HepG2 (cell line): ENCODE results near the gene UBE2J1. TPM values are rescaled to one million over a fixed set of nuclear protein-coding genes. Genes with fewer than 3 reads are reported as not detected.

Experiments
- ATAC-seq: fragments of 200-7000 bp; cut with Tn5 transposase; 3 replicates; pipeline ENCODE4 v1.9.1; 2020; ENCODE audit warnings: mild to moderate bottlenecking, moderate library complexity
- Bru-seq: library from RNA; stranded (reverse); fragments of 400-500 nt; gene quantifications from one replicate; lab custom pipeline; 2021; lab: Mats Ljungman, UMichigan
- BruChase-seq, 2 experiments: library from RNA; stranded (reverse); fragments of 400-500 nt; gene quantifications; one replicate each; lab custom pipeline; 2021; lab: Mats Ljungman, UMichigan
- BruUV-seq: library from RNA; stranded (reverse); fragments of 400-500 nt; replicated peaks from 2 replicates; lab custom pipeline; 2021; lab: Mats Ljungman, UMichigan
- CTCF ChIA-PET: fragments of 300-600 bp; formaldehyde crosslinking; extraction: SDS; loops from one replicate; lab custom pipeline; 2021; ENCODE audit warnings: low total read pairs, inconsistent platforms, low intra/inter-chr PET ratio; lab: Yijun Ruan, JAX
- POLR2A ChIA-PET: fragments of 350-600 bp; sonication (Branson Sonifier 250); formaldehyde crosslinking; loops from one replicate; lab custom pipeline; 2020; ENCODE audit warnings: antibody characterized with exemption, inconsistent platforms; lab: Yijun Ruan, JAX
- DNase-seq: peaks from one replicate; pipeline ENCODE4 v3.0.0-alpha.2; 2015; ENCODE audit warnings: low spot score
- FAIRE-seq: peaks from 3 replicates; lab custom pipeline; 2011; peaks lifted over from hg19 to GRCh38; lab: Jason Lieb, UNC
- H2AFZ ChIP-seq: one replicate; pipeline ENCODE4 v1.6.1; 2011; ENCODE audit warnings: low read length, inconsistent platforms
- H3K27ac ChIP-seq: fragments of 300-600 bp; 3 replicates; pipeline ENCODE4 v1.8.0; 2011; ENCODE audit warnings: mixed run types, mild to moderate bottlenecking, mixed read lengths, low read length, inconsistent platforms; ENCODE audit not compliant: insufficient read depth; ENCODE audit errors: extremely low read length
- H3K27me3 ChIP-seq, 2 experiments: fragments of 200-600 bp in 1 of 2; 2 replicates in 1 of 2; 3 replicates in 1 of 2; pipeline versions ENCODE4 v1.6.0 to v1.8.0; 2011; ENCODE audit warnings: low read length in 2 of 2, mild to moderate bottlenecking in 2 of 2, moderate library complexity in 2 of 2, inconsistent platforms in 1 of 2; ENCODE audit not compliant: insufficient read depth in 2 of 2, control insufficient read depth in 1 of 2
- H3K36me3 ChIP-seq, 2 experiments: fragments of 200-600 bp in 1 of 2; replicated peaks in 1 of 2; 2 replicates in 1 of 2; 3 replicates in 1 of 2; pipeline versions ENCODE4 v1.5.1 to v1.8.0; 2011; ENCODE audit warnings: low read length in 2 of 2, inconsistent platforms in 1 of 2; ENCODE audit not compliant: insufficient read depth in 2 of 2, control insufficient read depth in 1 of 2
- H3K4me1 ChIP-seq: 2 replicates; pipeline ENCODE4 v1.5.1; 2012; ENCODE audit warnings: low read length, inconsistent platforms; ENCODE audit not compliant: insufficient read depth
- H3K4me2 ChIP-seq: 2 replicates; pipeline ENCODE4 v1.6.0; 2011; ENCODE audit warnings: low read depth, low read length, inconsistent platforms
- H3K4me3 ChIP-seq, 3 experiments: fragments of 200-600 bp in 1 of 3; sonication (generic), shearing (Covaris generic) in 1 of 3; replicated peaks in 1 of 3; 2 replicates each; pipeline ENCODE4 v1.5.1; 2011 to 2016; ENCODE audit warnings: low read length in 3 of 3, inconsistent platforms in 2 of 3, low read depth in 2 of 3, mild to moderate bottlenecking in 2 of 3, control low read depth in 1 of 3, mixed read lengths in 1 of 3; ENCODE audit not compliant: insufficient read depth in 1 of 3
- H3K79me2 ChIP-seq: one replicate; pipeline ENCODE4 v1.6.1; 2011; ENCODE audit warnings: low read length, inconsistent platforms; ENCODE audit not compliant: insufficient read depth
- H3K9ac ChIP-seq: 2 replicates; pipeline ENCODE4 v1.6.0; 2011; ENCODE audit warnings: mild to moderate bottlenecking, low read depth, low read length, inconsistent platforms; ENCODE audit not compliant: insufficient read depth
- H3K9me3 ChIP-seq: 2 replicates; pipeline ENCODE4 v1.5.1; 2012; ENCODE audit warnings: mild to moderate bottlenecking, low read length
- H4K20me1 ChIP-seq: 2 replicates; pipeline ENCODE4 v1.6.0; 2011; ENCODE audit warnings: inconsistent platforms, mild to moderate bottlenecking, low read length, moderate library complexity; ENCODE audit not compliant: insufficient read depth
- HMG20B ChIP-seq: conservative IDR thresholded peaks from 2 replicates; pipeline ENCODE4 v1.6.1; 2016; ENCODE audit warnings: missing genetic modification reagents, missing compliant biosample characterization
- HMGXB4 ChIP-seq, 2 experiments: sonication (generic) in 1 of 2; formaldehyde crosslinking in 1 of 2; IDR thresholded peaks; 2 replicates each; pipeline versions ENCODE4 v1.4.0 to v1.6.1; 2018 to 2020; ENCODE audit warnings: missing genetic modification reagents in 2 of 2, borderline replicate concordance in 1 of 2, low read depth in 1 of 2, mild to moderate bottlenecking in 1 of 2, missing biosample characterization in 1 of 2
- MED8 ChIP-seq: sonication (generic); formaldehyde crosslinking; IDR thresholded peaks from 2 replicates; pipeline ENCODE4 v1.8.1; 2023; ENCODE audit warnings: mild to moderate bottlenecking, missing genetic modification reagents; ENCODE audit not compliant: insufficient replicate concordance
- XBP1 ChIP-seq: sonication (generic); formaldehyde crosslinking; IDR thresholded peaks from 2 replicates; pipeline ENCODE4 v1.5.0; 2020; ENCODE audit warnings: missing genetic modification reagents
- ZBTB42 ChIP-seq: sonication (generic); formaldehyde crosslinking; IDR thresholded peaks from 2 replicates; pipeline ENCODE4 v1.5.0; 2020; ENCODE audit warnings: mild to moderate bottlenecking, missing genetic modification reagents
- ZNF430 ChIP-seq: sonication (generic); formaldehyde crosslinking; IDR thresholded peaks from 2 replicates; pipeline ENCODE4 v1.9.0; 2021; ENCODE audit warnings: mild to moderate bottlenecking, missing genetic modification reagents
- ZNF563 ChIP-seq: sonication (generic); formaldehyde crosslinking; IDR thresholded peaks from 2 replicates; pipeline ENCODE4 v1.8.0; 2022; ENCODE audit warnings: mild to moderate bottlenecking, moderate library complexity, missing genetic modification reagents
- ZNF569 ChIP-seq: sonication (generic); formaldehyde crosslinking; IDR thresholded peaks from 2 replicates; pipeline ENCODE4 v1.5.0; 2020; ENCODE audit warnings: mild to moderate bottlenecking, missing genetic modification reagents, moderate library complexity, borderline replicate concordance
- WGBS: methylation state at CpG from one replicate; pipeline ENCODE4 v1.1.6; 2017; ENCODE audit warnings: low lambda C conversion rate; 5-methylcytosine and 5-hydroxymethylcytosine counted together
- in situ Hi-C: cut with HindIII; loops from 2 replicates; pipeline ENCODE4 v1.10.0; 2017; ENCODE audit warnings: low pct_unique_long_range_greater_than_20kb; ENCODE audit not compliant: extremely low pct_ligation_motif_present
- intact Hi-C: fragments of 100-400 bp; cut with micrococcal nuclease; formaldehyde crosslinking; loops from one replicate; pipeline ENCODE4 v1.10.0; 2022; ENCODE audit not compliant: unreplicated experiment
- long read RNA-seq, 2 experiments: library from RNA in 1 of 2; library from polyadenylated mRNA in 1 of 2; stranded (forward) in 1 of 2; unstranded in 1 of 2; transcript quantifications; one replicate each; pipeline ENCODE4 v2.0.0, GENCODE V29; 2019 to 2022
- polyA minus RNA-seq, 3 experiments: library from RNA; depleted of rRNA, polyadenylated mRNA; stranded (reverse); fragments of >200 nt; gene quantifications; 2 replicates each; pipeline ENCODE4 v1.2.3, GENCODE V29; 2011; ENCODE audit warnings: low replicate concordance in 1 of 3
- polyA plus RNA-seq, 8 experiments: library from polyadenylated mRNA; depleted of rRNA in 3 of 8; stranded (reverse) in 7 of 8; unstranded in 1 of 8; fragments of >200 nt; fragmentation: Illumina TruSeq in 4 of 8; extraction: Trizol in 4 of 8; gene quantifications; 2 replicates each; pipeline versions ENCODE4 v1.2.1 to v1.2.3, GENCODE V29; 2011 to 2016; ENCODE audit warnings: low read depth in 4 of 8, missing spikeins in 1 of 8, mixed read lengths in 1 of 8; ENCODE audit not compliant: insufficient read depth in 1 of 8
- total RNA-seq, 5 experiments: library from RNA; depleted of rRNA; stranded (reverse); fragments of >200 nt; fragmentation: Illumina TruSeq; extraction: Trizol; gene quantifications; 2 replicates each; pipeline ENCODE4 v1.2.3, GENCODE V29; 2016; ENCODE audit warnings: low read depth in 1 of 5
- TF ChIP-seq, protein P1 (sequence below): sonication (generic); formaldehyde crosslinking; IDR thresholded peaks from 2 replicates; pipeline ENCODE4 v1.4.0; 2020; ENCODE audit warnings: missing genetic modification reagents

Gene UBE2J1
- total RNA-seq (2016; rRNA removed; fragmentation: Illumina TruSeq; extraction: Trizol) (19.3 and 29.5 TPM in 2 replicates), polyA plus RNA-seq (2011; rRNA removed) (18.6 and 24.6 TPM in 2 replicates), polyA minus RNA-seq (2011; rRNA and poly(A)+ RNA removed; ENCODE audit: low replicate concordance) (10.0 and 15.8 TPM in 2 replicates), Bru-seq, nascent RNA (percentile 84 among the genes with signal in this experiment), BruChase-seq, experiment 1, labeled RNA remaining after a 6-hour chase (percentile 93 among the genes with signal in this experiment), BruChase-seq, experiment 2, labeled RNA remaining after a 2-hour chase (percentile 86 among the genes with signal in this experiment)
- total RNA-seq (2016; cell fraction: cytosol; rRNA removed; fragmentation: Illumina TruSeq; extraction: Trizol; ENCODE audit: low read depth): 13.5 and 15.0 TPM in 2 replicates
- 20.1 and 28.2 TPM in 2 replicates for total RNA-seq (2016; cell fraction: insoluble cytoplasmic fraction; rRNA removed; fragmentation: Illumina TruSeq; extraction: Trizol)
- total RNA-seq (2016; cell fraction: membrane; rRNA removed; fragmentation: Illumina TruSeq; extraction: Trizol): 34.9 and 36.8 TPM in 2 replicates
- total RNA-seq (2016; cell fraction: nucleus; rRNA removed; fragmentation: Illumina TruSeq; extraction: Trizol): 10.8 and 11.8 TPM in 2 replicates
- 12.1 and 17.5 TPM in 2 replicates for polyA plus RNA-seq (2011; cell fraction: cytosol; rRNA removed)
- polyA plus RNA-seq (2011; cell fraction: nucleus; rRNA removed): 5.8 and 6.6 TPM in 2 replicates
- polyA plus RNA-seq (2012): 15.8 and 17.0 TPM in 2 replicates
- 26.2 and 31.5 TPM in 2 replicates for polyA plus RNA-seq (2016; cell fraction: cytosol; fragmentation: Illumina TruSeq; extraction: Trizol; ENCODE audit: low read depth)
- 52.7 and 53.8 TPM in 2 replicates for polyA plus RNA-seq (2016; cell fraction: insoluble cytoplasmic fraction; fragmentation: Illumina TruSeq; extraction: Trizol; ENCODE audit: low read depth)
- 47.6 and 48.7 TPM in 2 replicates for polyA plus RNA-seq (2016; cell fraction: membrane; fragmentation: Illumina TruSeq; extraction: Trizol; ENCODE audit: low read depth)
- polyA plus RNA-seq (2016; cell fraction: nucleus; fragmentation: Illumina TruSeq; extraction: Trizol; ENCODE audit: insufficient read depth, low read depth): 22.0 and 22.5 TPM in 2 replicates
- polyA minus RNA-seq (2011; cell fraction: cytosol; rRNA and poly(A)+ RNA removed): 13.7 and 13.9 TPM in 2 replicates
- 18.8 and 20.0 TPM in 2 replicates for polyA minus RNA-seq (2011; cell fraction: nucleus; rRNA and poly(A)+ RNA removed)
- long read RNA-seq, experiment 1, full-length matches to known transcripts: 42 of 53 reads
- long read RNA-seq, experiment 1, partial matches to known transcripts: 2 of 53 reads
- long read RNA-seq, experiment 1, other reads (novel, unspliced or antisense): 9 of 53 reads
- long read RNA-seq, experiment 2, full-length matches to known transcripts: 30 of 72 reads
- long read RNA-seq, experiment 2, partial matches to known transcripts: 0 of 72 reads
- long read RNA-seq, experiment 2, other reads (novel, unspliced or antisense): 42 of 72 reads

GRCh38 chr6:89352278-89353117, at the start of gene UBE2J1:
Gene UBE2J1 (minus strand): TSS chr6:89352722. CDS start chr6:89352569, 153 bp downstream.
- peak within 1 kb of the TSS; percentile 98 for H3K9ac ChIP-seq
- peak within 1 kb of the TSS; percentile 90 for H3K27ac ChIP-seq
- H3K4me2 ChIP-seq: peak within 1 kb of the TSS; percentile 75
- 6% methylated on average over 3 of the region's 102 CpGs for WGBS
- DNase-seq (peak; percentile 80), FAIRE-seq (no peak), ATAC-seq (peak; percentile 97)
- intact Hi-C loops (no loop called here), in situ Hi-C loops (no loop called here)
- H3K36me3 ChIP-seq: no peaks in the 10 kb centered on the region; a peak in 1 of 5 replicates
- H3K79me2 ChIP-seq: peaks cover 45% of the 10 kb centered on the region
- peak within 1 kb of the TSS; percentile 81 to 93 (median 89) for H3K4me3 ChIP-seq
- no peak within 1 kb of the TSS for H2AFZ ChIP-seq
- POLR2A ChIA-PET: interaction anchor here (0.6 to 3.2 kb wide), 9 partner anchors 11 to 389 kb away, joined by 3 to 12 read pairs (median 3); partner anchors contain the start of genes PNRC1 and RNGTT
- CTCF ChIA-PET: no interaction called here
- no peaks in the 10 kb centered on the region; the same call in 1 of the 2 replicates for H4K20me1 ChIP-seq
- no peaks in the 10 kb centered on the region for H3K27me3 ChIP-seq
- H3K4me1 ChIP-seq: peaks cover 56% of the 10 kb centered on the region
- no peaks in the 10 kb centered on the region for H3K9me3 ChIP-seq
- no TSS peak for BruUV-seq
- TF ChIP-seq MED8 (CRISPR knock-in tag) (peak; percentile 63), HMGXB4 (CRISPR knock-in tag; IDR thresholded peaks at IDR 0.05; ENCODE audit: borderline replicate concordance in 1 of 2, low read depth in 1 of 2) (peak; percentile 81 to 97), HMG20B (CRISPR knock-in tag) (no peak), XBP1 (peak; percentile 93), ZNF563 (CRISPR knock-in tag) (peak; percentile 98), ZNF430 (no peak; the same call in 1 of the 2 replicates), ZNF569 (CRISPR knock-in tag) (0 out of 2 replicates have a peak, but pooled peaks have one; percentile 33), ZBTB42 (peak; percentile 29; the same call in 1 of the 2 replicates)
- TF ChIP-seq, protein P1, sequence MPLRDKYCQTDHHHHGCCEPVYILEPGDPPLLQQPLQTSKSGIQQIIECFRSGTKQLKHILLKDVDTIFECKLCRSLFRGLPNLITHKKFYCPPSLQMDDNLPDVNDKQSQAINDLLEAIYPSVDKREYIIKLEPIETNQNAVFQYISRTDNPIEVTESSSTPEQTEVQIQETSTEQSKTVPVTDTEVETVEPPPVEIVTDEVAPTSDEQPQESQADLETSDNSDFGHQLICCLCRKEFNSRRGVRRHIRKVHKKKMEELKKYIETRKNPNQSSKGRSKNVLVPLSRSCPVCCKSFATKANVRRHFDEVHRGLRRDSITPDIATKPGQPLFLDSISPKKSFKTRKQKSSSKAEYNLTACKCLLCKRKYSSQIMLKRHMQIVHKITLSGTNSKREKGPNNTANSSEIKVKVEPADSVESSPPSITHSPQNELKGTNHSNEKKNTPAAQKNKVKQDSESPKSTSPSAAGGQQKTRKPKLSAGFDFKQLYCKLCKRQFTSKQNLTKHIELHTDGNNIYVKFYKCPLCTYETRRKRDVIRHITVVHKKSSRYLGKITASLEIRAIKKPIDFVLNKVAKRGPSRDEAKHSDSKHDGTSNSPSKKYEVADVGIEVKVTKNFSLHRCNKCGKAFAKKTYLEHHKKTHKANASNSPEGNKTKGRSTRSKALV (CRISPR knock-in tag): peak; percentile 45; the same call in 1 of the 2 replicates
